HG03378 (cell line): ENCODE data around the gene TMPRSS6.

Experiments
- ATAC-seq: cut with Tn5 transposase; IDR thresholded peaks from one replicate; pipeline ENCODE4 v1.9.1; 2021; ENCODE audit warnings: mild to moderate bottlenecking, moderate library complexity; ENCODE audit not compliant: unreplicated experiment

TMPRSS6 gene

GRCh38 chr22:37054056-37054395 is 55.5 kb downstream of the TMPRSS6 start:
- ATAC-seq: no peak

GRCh38 chr22:37053310-37054055 is 56.0 kb downstream of the TMPRSS6 start:
- ATAC-seq: no peak

GRCh38 chr22:37052386-37053309 is 56.9 kb downstream of the TMPRSS6 start:
- no peak for ATAC-seq

GRCh38 chr22:37051391-37052385 is 57.8 kb downstream of the TMPRSS6 start, which contains the start of gene KCTD17:
TSS of gene KCTD17 (plus strand) at chr22:37051742. CDS start at chr22:37051761, 19 bp downstream.
- ATAC-seq: no peak

GRCh38 chr22:37050913-37051312 is 58.6 kb downstream of the TMPRSS6 start:
- ATAC-seq: no peak

- no peak for ATAC-seq
Observed at GRCh38 chr22:37049224-37049623, 60.3 kb downstream of the TMPRSS6 start.

GRCh38 chr22:37048133-37048532 is 61.4 kb downstream of the TMPRSS6 start:
- ATAC-seq: no peak

GRCh38 chr22:37047006-37047405 is 62.5 kb downstream of the TMPRSS6 start:
- ATAC-seq: no peak

- ATAC-seq: no peak
Observed at GRCh38 chr22:37046589-37046988, 62.9 kb downstream of the TMPRSS6 start.

- ATAC-seq: no peak
Observed at GRCh38 chr22:37045958-37046357, 63.6 kb downstream of the TMPRSS6 start.

GRCh38 chr22:37044634-37045625 is 64.6 kb downstream of the TMPRSS6 start:
- ATAC-seq: no peak

- ATAC-seq: no peak
Observed at GRCh38 chr22:37043828-37044538, 65.5 kb downstream of the TMPRSS6 start.

GRCh38 chr22:37043209-37043827 is 66.2 kb downstream of the TMPRSS6 start:
- ATAC-seq: no peak

- no peak for ATAC-seq
Observed at GRCh38 chr22:37039466-37039865, 70.0 kb downstream of the TMPRSS6 start.

GRCh38 chr22:37037669-37038068 is 71.8 kb downstream of the TMPRSS6 start:
- no peak for ATAC-seq

GRCh38 chr22:37036655-37037377 is 72.7 kb downstream of the TMPRSS6 start:
- no peak for ATAC-seq

- ATAC-seq: no peak
Observed at GRCh38 chr22:37033605-37034430, 75.7 kb downstream of the TMPRSS6 start.
